Retinal pigment epithelial cell (primary cell): ENCODE data around the gene LIPE.
A peak's percentile ranks its signal among the peaks of the same experiment; 100 is the strongest.

ENCODE experiments used
- DNase-seq: peaks from one replicate; pipeline ENCODE4 v3.0.0-alpha.2; 2010; ENCODE audit warnings: low read depth
- H3K4me3 ChIP-seq: 2 replicates; pipeline ENCODE4 v1.5.1; 2011; ENCODE audit warnings: mild to moderate bottlenecking, low read length, control low read depth, moderate library complexity
- CTCF ChIP-seq: conservative IDR thresholded peaks from 2 replicates; pipeline ENCODE4 v1.5.1; 2011; ENCODE audit warnings: low read depth, low read length, control low read depth, inconsistent platforms

LIPE gene

GRCh38 chr19:42363614-42364346, 63.4 kb downstream of the LIPE start:
- no peak for TF ChIP-seq CTCF
- no peak overlapping the region for H3K4me3 ChIP-seq
- DNase-seq = no peak

GRCh38 chr19:42362891-42363440, 64.2 kb downstream of the LIPE start:
- no peak overlapping the region for H3K4me3 ChIP-seq
- TF ChIP-seq CTCF = no peak
- no peak for DNase-seq

GRCh38 chr19:42362342-42362741, 64.8 kb downstream of the LIPE start:
- no peak overlapping the region for H3K4me3 ChIP-seq
- TF ChIP-seq CTCF = no peak
- DNase-seq = no peak

- TF ChIP-seq CTCF = no peak
- DNase-seq = no peak
- H3K4me3 ChIP-seq = no peak overlapping the region
Observed at GRCh38 chr19:42361545-42361910, 65.7 kb downstream of the LIPE start.

- no peak overlapping the region for H3K4me3 ChIP-seq
- TF ChIP-seq CTCF = peak; percentile 13
- DNase-seq = no peak
Observed at GRCh38 chr19:42360787-42361544, 66.2 kb downstream of the LIPE start.

GRCh38 chr19:42357290-42357689, 69.9 kb downstream of the LIPE start:
- no peak for TF ChIP-seq CTCF
- H3K4me3 ChIP-seq = no peak overlapping the region
- DNase-seq = no peak
